ENCODE measurements around the gene MEX3A.
"Not testable (repeated sequence)": the region's sequence is repeated elsewhere in the genome, so short reads cannot be mapped to it uniquely, and the experiment has no call there.

The MEX3A gene

GRCh38 chr1:156054500-156055280 lies 27.6 kb downstream of the MEX3A start, which contains the start of gene LAMTOR2:
Gene LAMTOR2 (plus strand): TSS chr1:156054782. CDS start chr1:156054890, 108 bp downstream.
- H3K4me3 ChIP-seq (ENCODE audit: low read length) = peak within 1 kb of the TSS; percentile 66
- TF ChIP-seq ZNF274 (IDR thresholded peaks at IDR 0.05; ENCODE audit: low read depth, low read length) = no peak

GRCh38 chr1:156053768-156054499 lies 28.3 kb downstream of the MEX3A start, which contains the start of gene UBQLN4:
Gene UBQLN4 (minus strand): TSS chr1:156053798. CDS start chr1:156053701, 97 bp downstream.
- no peak for TF ChIP-seq ZNF274 (IDR thresholded peaks at IDR 0.05; ENCODE audit: low read depth, low read length)

GRCh38 chr1:156052862-156053767 lies 29.1 kb downstream of the MEX3A start:
- no peak for TF ChIP-seq ZNF274 (IDR thresholded peaks at IDR 0.05; ENCODE audit: low read depth, low read length)

More at GRCh38 chr1:156053768-156054499, 28.3 kb downstream of the MEX3A start, which contains the start of gene UBQLN4:
- H3K4me3 ChIP-seq (ENCODE audit: low read length) = peak within 1 kb of the TSS; percentile 75

GRCh38 chr1:156051011-156051725 lies 31.1 kb downstream of the MEX3A start:
- H3K4me3 ChIP-seq (ENCODE audit: low read length) = no peak overlapping the region
- no peak for TF ChIP-seq ZNF274 (IDR thresholded peaks at IDR 0.05; ENCODE audit: low read depth, low read length)

More at GRCh38 chr1:156052862-156053767, 29.1 kb downstream of the MEX3A start:
- peak overlapping the region; percentile 75 for H3K4me3 ChIP-seq (ENCODE audit: low read length)

DNA sequence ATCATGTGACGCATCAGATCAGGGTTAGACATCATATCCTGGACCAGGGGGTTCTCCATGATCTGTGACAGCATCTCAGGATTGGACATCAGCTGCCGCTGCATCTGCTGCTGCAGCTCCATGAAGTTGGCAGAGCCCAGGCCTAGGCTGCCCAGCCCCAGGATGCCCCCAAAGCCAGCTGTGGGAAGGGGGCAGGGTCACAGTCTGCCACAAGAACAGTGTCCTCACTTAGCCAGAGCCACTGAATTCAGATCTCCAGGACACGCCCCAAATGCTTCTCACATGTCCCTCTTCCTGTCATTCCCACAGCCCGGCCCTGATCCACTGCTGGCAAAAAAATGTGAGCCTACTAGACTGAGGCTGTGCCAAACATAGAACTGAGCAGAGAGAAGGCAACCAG lies 31.9 kb downstream of the MEX3A start:
- no peak for TF ChIP-seq ZNF274 (IDR thresholded peaks at IDR 0.05; ENCODE audit: low read depth, low read length)
- H3K4me3 ChIP-seq (ENCODE audit: low read length) = no peak overlapping the region

GRCh38 chr1:156048663-156049258 lies 33.5 kb downstream of the MEX3A start:
- TF ChIP-seq ZNF274 (IDR thresholded peaks at IDR 0.05; ENCODE audit: low read depth, low read length) = no peak
- H3K4me3 ChIP-seq (ENCODE audit: low read length) = no peak overlapping the region

DNA sequence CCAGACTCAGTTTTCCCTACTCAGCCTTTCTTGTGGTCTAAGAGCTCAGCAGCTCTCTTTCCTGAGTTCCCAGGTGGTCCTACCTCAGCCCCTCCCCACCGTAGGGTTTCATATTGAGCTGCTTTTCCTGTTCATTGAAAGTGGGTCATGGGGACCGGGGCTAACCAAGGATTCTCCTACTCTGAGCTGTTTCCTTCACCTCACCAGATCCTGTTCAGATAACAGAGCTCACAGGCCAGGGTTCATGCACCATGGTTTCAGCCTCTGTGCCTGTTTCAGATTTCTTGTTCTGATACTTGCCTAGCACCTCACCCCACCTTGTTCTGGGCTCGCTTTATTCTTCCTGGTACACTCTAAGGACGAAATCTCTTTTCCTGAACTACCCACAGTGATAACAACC lies 37.2 kb downstream of the MEX3A start:
- H3K4me3 ChIP-seq (ENCODE audit: low read length) = no peak overlapping the region
- TF ChIP-seq ZNF274 (IDR thresholded peaks at IDR 0.05; ENCODE audit: low read depth, low read length) = no peak

DNA sequence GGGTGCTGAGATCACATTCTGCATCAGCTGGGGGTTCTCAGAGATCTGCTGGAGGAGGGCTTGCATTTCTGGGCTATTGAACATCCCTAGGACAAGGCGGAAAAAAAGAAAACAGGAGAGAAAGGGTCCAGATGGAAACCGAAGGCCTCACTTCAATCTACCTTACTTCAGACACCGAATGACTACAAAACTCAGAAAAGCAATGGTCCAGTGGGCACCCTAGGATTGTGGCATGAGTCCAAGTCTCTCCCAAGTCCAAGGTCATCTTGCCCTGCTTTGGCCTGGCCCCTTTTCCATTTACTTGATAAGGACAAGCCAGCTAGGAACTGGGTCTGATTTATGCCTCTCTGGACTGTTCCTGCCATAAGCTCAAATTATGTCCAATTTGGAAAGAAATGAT lies 39.4 kb downstream of the MEX3A start:
- TF ChIP-seq ZNF274 (IDR thresholded peaks at IDR 0.05; ENCODE audit: low read depth, low read length) = no peak
- no peak overlapping the region for H3K4me3 ChIP-seq (ENCODE audit: low read length)

GRCh38 chr1:156034991-156035390 lies 47.3 kb downstream of the MEX3A start:
- H3K4me3 ChIP-seq (ENCODE audit: low read length) = not testable (repeated sequence)

- TF ChIP-seq ZNF274 (IDR thresholded peaks at IDR 0.05; ENCODE audit: low read depth, low read length) = no peak
- H3K4me3 ChIP-seq (ENCODE audit: low read length) = no peak overlapping the region
Measured at GRCh38 chr1:156033011-156033410, 49.3 kb downstream of the MEX3A start.

DNA sequence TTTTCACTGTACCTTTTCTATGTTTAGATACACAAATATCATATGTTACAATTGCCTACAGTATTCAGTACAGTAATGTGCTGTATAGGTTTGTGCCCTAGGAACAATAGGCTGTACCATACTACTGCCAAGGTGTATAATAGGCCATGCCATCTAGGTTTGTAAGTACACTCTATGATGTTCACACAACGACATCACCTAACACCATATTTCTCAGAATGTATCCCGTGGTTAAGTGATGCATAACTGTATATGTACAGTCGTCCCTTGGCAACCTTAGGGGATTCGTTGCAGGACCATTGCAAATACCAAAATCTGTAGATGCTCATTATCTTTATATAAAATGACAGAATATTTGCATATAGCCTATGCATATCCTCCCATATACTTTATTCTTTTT lies 55.7 kb downstream of the MEX3A start:
- no peak for TF ChIP-seq ZNF274 (IDR thresholded peaks at IDR 0.05; ENCODE audit: low read depth, low read length)
- no peak overlapping the region for H3K4me3 ChIP-seq (ENCODE audit: low read length)

- no peak overlapping the region for H3K4me3 ChIP-seq (ENCODE audit: low read length)
- TF ChIP-seq ZNF274 (IDR thresholded peaks at IDR 0.05; ENCODE audit: low read depth, low read length) = no peak
Measured at GRCh38 chr1:156025876-156026275, 56.4 kb downstream of the MEX3A start.

GRCh38 chr1:156024801-156025200 lies 57.5 kb downstream of the MEX3A start:
- no peak overlapping the region for H3K4me3 ChIP-seq (ENCODE audit: low read length)
- TF ChIP-seq ZNF274 (IDR thresholded peaks at IDR 0.05; ENCODE audit: low read depth, low read length) = no peak
